Stimulated activated CD4-positive, alpha-beta T cell treated with anti-CD3 and anti-CD28 coated beads, Interleukin-2, amount 100 ng/mL, for 24 hours (primary cell): Measurements from ENCODE around the gene FRMD4A.
"Not testable (repeated sequence)": the region's sequence is repeated elsewhere in the genome, so short reads cannot be mapped to it uniquely, and the experiment has no call there.

Source experiments
- DNase-seq, 2 donors: peaks; one replicate each; pipeline ENCODE4 v3.0.0-alpha.2; 2020

The FRMD4A gene

DNA sequence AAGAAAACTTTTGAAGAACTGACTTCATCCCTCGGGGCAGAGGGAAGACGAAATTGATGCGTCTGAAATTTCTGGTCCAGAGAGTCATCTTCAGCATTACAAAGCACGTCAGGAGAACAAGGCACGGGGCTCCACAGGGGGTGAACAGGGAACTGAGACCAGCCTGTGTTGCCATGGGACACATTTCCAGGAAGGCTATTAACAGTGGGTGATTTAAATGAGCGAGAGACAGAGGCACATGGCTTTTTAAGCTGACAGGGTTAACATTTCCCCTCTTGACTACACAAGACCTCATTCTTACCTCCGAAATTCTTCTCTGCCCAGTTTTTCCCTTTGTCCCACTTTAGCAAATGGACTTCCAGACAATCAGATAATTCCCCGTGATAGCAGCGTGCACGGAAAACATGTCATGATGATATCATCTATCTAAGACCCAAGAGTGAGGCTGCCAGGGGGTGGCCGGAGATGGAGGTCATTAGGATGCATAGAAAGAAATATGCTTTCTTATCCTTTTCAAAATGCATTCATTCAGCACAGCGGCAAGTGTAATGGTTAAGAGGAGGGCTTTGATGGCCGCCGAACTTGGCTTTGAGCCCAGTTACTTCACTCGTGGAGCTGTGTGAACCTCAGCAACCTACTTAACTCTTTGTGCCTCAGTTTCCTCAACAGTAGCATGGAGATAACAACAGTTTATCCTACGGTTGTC, 496.0 kb downstream of the FRMD4A start:
- no peak for DNase-seq

- no peak for DNase-seq
Observed at GRCh38 chr10:13831711-13832141, 499.0 kb downstream of the FRMD4A start.

DNA sequence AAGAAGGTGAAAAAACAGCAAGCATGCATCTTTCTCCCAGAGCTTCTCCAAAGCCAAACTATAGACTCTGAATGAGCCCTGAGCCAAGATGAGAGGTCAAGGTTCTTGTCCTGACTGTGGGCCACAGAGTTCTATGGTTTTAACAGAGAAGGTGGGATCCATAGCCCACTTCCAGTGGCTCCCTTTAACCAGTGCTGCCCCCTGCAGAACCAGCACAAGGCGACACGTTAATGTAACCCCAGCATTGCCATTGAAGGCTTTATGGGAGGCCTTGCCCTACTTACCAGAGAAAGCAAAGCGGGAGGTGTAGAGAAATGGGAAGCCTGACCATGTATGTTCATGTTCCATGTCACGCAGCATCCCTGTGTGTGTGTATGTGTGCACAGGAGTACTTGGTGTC, 500.3 kb downstream of the FRMD4A start:
- DNase-seq, result no peak

- no peak for DNase-seq
Observed at GRCh38 chr10:13829790-13830189, 500.9 kb downstream of the FRMD4A start.

- DNase-seq, result not testable (repeated sequence)
Observed at GRCh38 chr10:13828284-13828683, 502.4 kb downstream of the FRMD4A start.

DNA sequence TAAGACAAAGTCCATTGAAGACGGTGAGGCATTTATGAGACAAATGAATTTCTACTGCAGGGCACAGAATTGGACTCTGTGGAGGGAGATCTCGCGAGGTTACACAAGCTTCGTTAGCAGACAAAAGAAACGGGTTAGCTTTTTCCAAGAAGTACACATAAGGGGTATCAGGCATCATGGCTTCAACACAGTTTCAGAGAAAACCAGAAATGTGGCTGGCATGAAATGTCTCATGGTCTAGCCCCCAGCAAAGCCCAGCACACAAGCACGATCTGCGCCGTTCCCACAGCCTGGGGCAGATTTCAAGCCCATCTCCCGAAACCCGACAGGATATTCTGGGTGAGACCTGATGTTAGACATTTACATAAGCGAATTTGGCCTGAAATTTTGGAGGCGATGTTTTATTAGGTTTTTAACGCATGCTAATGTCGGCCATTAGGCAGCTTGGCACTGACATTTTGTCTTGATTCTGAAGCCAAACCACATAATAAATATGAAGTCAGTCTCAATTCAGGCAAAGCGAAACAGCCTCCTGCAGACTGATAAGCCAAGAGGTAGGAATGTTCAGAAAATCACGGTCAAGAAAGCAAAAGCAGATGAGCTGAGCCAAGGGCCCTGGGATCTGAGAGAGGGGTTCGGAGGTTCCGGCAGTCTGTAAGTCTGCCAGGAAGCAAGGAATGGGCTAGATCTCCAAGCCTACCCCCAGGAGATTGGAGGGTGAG, 503.5 kb downstream of the FRMD4A start:
- no peak for DNase-seq

DNA sequence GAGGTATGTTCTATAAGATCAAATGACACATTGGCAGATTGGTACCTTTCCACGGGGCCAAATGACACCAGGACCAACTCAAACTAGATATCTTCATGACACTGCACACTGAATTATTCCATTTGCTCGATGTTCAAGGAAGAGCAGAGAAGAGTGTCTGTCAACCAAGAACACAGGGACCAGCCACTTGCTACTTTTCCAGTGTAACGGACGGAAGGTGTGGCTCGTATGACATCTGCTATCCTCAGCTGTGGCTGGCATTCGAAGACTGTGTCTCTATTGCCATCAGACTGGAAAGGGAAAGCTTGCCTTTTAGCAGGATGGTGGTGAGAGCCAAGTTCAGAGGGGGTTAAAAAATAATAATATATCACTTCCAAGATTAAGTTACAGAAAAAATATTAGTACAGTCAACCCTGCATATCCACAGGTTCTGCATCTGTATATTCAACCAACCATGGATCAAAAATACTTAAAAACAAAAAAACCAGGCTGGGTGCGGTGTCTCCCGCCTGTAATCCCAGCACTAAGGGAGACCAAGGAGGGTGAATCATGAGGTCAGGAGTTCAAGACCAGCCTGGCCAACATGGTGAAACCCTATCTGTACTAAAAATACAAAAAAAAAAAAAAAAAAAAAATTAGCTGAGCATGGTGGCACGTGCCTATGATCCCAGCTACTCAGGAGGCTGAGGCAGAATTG, 506.9 kb downstream of the FRMD4A start:
- DNase-seq, result no peak

GRCh38 chr10:13823096-13823708, 507.5 kb downstream of the FRMD4A start:
- no peak for DNase-seq

DNA sequence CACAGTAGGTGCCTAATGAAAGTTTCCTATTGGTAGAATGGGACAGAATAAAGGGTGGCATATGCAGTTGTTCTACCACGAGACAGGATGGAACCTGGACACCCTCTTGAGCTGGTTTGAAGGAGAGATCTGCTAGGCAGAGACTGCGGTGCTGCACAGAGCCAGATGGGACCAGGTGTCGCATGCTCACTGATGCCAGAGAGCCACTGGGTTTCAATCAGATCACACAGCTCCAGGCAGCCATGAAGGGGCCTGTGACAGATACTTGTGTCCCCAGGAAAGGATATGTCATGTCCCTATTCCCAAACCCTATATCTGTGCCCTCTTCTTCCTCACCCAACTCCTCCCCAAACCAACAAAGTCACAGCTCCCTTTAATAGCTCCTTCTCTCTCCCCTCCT, 508.2 kb downstream of the FRMD4A start:
- no peak for DNase-seq

- no peak for DNase-seq
Observed at GRCh38 chr10:13820964-13821337, 509.8 kb downstream of the FRMD4A start.

GRCh38 chr10:13820119-13820963, 510.4 kb downstream of the FRMD4A start:
- DNase-seq, result no peak

- no peak for DNase-seq
Observed at GRCh38 chr10:13816195-13816925, 514.4 kb downstream of the FRMD4A start.

- no peak for DNase-seq
Observed at GRCh38 chr10:13815756-13816155, 515.0 kb downstream of the FRMD4A start.

DNA sequence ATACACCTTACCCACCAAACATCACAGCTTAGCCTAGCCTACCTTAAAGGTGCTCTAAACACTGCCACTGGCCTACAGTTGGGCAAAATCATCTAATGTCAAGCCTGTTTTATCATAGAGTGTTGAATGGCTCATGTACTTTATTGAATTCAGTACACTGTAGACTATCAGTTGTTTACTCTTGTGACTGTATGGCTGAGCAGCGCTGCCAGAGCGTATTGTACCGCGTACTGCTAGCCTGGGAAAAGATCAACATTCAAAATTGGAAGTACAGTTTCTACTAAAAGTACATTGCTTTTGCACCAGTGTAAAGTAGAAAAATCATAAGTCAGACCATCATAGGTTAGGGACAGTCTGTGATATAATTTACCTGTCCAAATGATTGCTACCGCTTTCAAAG, 517.2 kb downstream of the FRMD4A start:
- no peak for DNase-seq

- DNase-seq, result no peak
Observed at GRCh38 chr10:13812804-13813203, 517.9 kb downstream of the FRMD4A start.

GRCh38 chr10:13810568-13810967, 520.2 kb downstream of the FRMD4A start:
- DNase-seq, result no peak

DNA sequence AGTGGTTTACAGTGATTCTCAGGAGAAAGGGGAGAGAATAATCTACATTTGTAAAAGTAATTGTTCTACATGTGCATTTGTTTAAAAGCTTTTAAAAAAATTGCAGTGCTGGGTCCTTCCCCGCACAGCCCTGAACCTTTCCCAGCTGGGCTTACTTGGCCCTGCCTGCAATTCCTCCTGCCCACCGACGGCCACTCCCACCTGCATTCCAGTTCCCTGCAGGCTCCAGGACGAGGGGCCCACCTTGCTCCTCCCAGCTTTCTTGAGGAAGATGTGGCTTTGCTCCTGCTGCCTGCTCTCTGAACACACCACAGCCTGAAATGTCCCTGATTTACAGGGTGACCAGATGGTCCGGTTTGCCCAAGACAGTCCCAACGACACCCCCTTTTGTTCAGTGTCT, 521.3 kb downstream of the FRMD4A start:
- no peak for DNase-seq

DNA sequence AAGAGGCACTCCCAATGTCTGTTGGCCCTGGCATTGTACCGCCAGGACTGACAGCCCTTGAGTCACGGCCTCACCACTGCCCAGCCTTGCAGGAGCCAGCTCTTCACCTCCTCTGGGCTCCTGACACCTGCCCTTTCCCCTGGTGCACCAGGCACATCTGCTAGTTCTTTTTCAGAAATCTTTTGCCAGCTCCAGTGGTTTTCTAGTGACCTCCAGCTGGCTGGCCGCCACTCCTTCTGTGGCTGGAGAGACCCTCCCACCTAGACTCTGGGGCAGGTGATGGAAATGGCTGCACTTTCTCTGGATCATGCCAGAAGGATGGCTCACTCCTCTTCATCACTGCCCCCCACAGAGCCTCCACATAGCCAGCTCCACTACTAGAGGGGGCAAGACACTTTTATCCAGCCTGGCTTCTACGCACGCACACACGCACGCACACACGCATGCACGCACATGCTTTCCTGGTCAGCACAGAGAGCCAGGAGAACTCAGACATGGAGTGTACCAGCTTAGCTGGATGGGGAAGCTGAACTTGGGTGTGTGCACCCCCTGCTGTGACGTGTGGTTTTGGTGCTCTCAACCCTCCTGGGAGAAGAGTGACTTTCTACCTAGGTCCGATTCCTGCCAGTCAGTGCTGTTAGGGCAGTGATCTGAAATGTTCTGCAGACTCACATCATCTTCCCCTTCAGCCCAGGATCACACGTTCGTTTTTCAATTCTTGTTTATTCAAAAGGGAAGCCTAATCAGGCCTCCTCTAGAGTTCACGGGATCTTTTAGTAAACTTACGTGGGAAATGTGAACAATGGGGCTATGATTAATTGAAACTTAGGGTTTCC, 522.0 kb downstream of the FRMD4A start:
- no peak for DNase-seq

DNA sequence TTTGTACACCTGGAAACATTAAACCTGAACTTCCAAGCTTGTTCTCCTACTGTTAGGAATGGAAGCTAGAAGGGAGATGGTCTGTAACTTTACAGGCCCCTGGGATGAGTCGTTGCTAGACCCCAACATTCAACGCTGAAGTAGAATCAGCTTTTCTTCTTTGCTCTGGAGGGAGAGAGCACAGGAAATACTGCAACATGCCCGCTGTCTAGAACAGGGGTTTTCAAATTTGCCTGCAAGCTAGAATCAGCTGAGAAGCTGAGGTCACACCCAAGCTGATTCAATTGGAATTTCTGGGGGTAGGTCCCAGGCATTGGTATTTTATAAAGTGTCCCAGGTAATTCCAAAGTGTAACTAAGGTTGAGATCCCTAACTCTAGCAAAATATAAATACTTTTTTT, 524.3 kb downstream of the FRMD4A start:
- no peak for DNase-seq

GRCh38 chr10:13803566-13804554, 526.9 kb downstream of the FRMD4A start:
- no peak for DNase-seq
